SK-N-SH (cell line): Measurements from ENCODE around the gene GUK1. TPM values are rescaled to one million over a fixed set of nuclear protein-coding genes. Genes with fewer than 3 reads are reported as not detected.

ENCODE experiments used
- CTCF ChIA-PET: fragments of 300-600, 350-600 bp; formaldehyde crosslinking; extraction: SDS; loops from one replicate; lab custom pipeline; 2021; lab: Yijun Ruan, JAX
- POLR2A ChIA-PET: fragments of 350-600 bp; sonication (Branson Sonifier 250); formaldehyde crosslinking; extraction: SDS; loops from one replicate; lab custom pipeline; 2020; ENCODE audit warnings: antibody characterized with exemption, inconsistent platforms; lab: Yijun Ruan, JAX
- DNase-seq: peaks from one replicate; pipeline ENCODE4 v3.0.0; 2012
- H2AFZ ChIP-seq: fragments of 200-600 bp; sonication (generic); 2 replicates; pipeline ENCODE4 v1.8.1; 2016; ENCODE audit warnings: antibody characterized with exemption, mild to moderate bottlenecking, low read depth
- H3F3A ChIP-seq: fragments of 200-600 bp; sonication (generic); replicated peaks from 2 replicates; pipeline ENCODE3; 2016; ENCODE audit warnings: antibody characterized with exemption, mild to moderate bottlenecking; ENCODE audit not compliant: insufficient read depth
- H3K27ac ChIP-seq, 2 experiments: fragments of 200-500 bp in 1 of 2; fragments of 200-600 bp in 1 of 2; sonication (Bioruptor generic) in 1 of 2; sonication (generic), shearing (Covaris generic) in 1 of 2; 2 replicates each; pipeline versions ENCODE4 v1.5.1 to v1.6.1; 2014 to 2016; ENCODE audit warnings: low read depth in 2 of 2, inconsistent platforms in 1 of 2, low read length in 1 of 2, mild to moderate bottlenecking in 1 of 2, mixed read lengths in 1 of 2
- H3K27me3 ChIP-seq: fragments of 200-600 bp; sonication (generic), shearing (Covaris generic); 2 replicates; pipeline ENCODE4 v1.6.1; 2016; ENCODE audit warnings: mixed run types; ENCODE audit not compliant: insufficient read depth
- H3K36me3 ChIP-seq, 2 experiments: fragments of 200-500 bp in 1 of 2; fragments of 200-600 bp in 1 of 2; sonication (Bioruptor generic) in 1 of 2; sonication (generic) in 1 of 2; replicated peaks in 1 of 2; 2 replicates each; pipeline versions ENCODE3 to v1.5.1; 2014 to 2016; ENCODE audit warnings: low read length in 1 of 2, mild to moderate bottlenecking in 1 of 2; ENCODE audit not compliant: insufficient read depth in 2 of 2, control insufficient read depth in 1 of 2
- H3K4me1 ChIP-seq, 2 experiments: fragments of 200-500 bp in 1 of 2; fragments of 200-600 bp in 1 of 2; sonication (Bioruptor generic) in 1 of 2; sonication (generic), shearing (Covaris generic) in 1 of 2; 2 replicates each; pipeline versions ENCODE4 v1.5.1 to v1.6.1; 2014 to 2016; ENCODE audit warnings: low read depth in 1 of 2, low read length in 1 of 2, mixed run types in 1 of 2; ENCODE audit not compliant: insufficient read depth in 2 of 2, control insufficient read depth in 1 of 2
- H3K4me2 ChIP-seq: fragments of 200-600 bp; sonication (generic), shearing (Covaris generic); 2 replicates; pipeline ENCODE4 v1.6.1; 2017; ENCODE audit warnings: mixed run types
- H3K4me3 ChIP-seq, 2 experiments: fragments of 200-500 bp in 1 of 2; fragments of 200-600 bp in 1 of 2; sonication (Bioruptor generic) in 1 of 2; sonication (generic), shearing (Covaris generic) in 1 of 2; 2 replicates each; pipeline versions ENCODE4 v1.5.1 to v1.8.1; 2014 to 2016; ENCODE audit warnings: low read depth in 2 of 2, inconsistent platforms in 1 of 2, low read length in 1 of 2, mild to moderate bottlenecking in 1 of 2, mixed read lengths in 1 of 2, moderate library complexity in 1 of 2
- H3K79me2 ChIP-seq: fragments of 200-600 bp; sonication (generic); 2 replicates; pipeline ENCODE4 v1.8.1; 2017; ENCODE audit warnings: mild to moderate bottlenecking; ENCODE audit not compliant: insufficient read depth
- H3K9ac ChIP-seq: fragments of 200-600 bp; sonication (generic); 2 replicates; pipeline ENCODE4 v1.6.1; 2017; ENCODE audit warnings: mixed run types
- H3K9me2 ChIP-seq: fragments of 200-600 bp; sonication (generic); 2 replicates; pipeline ENCODE4 v1.6.1; 2017; ENCODE audit warnings: mixed run types
- H3K9me3 ChIP-seq: fragments of 200-600 bp; sonication (generic); 2 replicates; pipeline ENCODE4 v1.6.1; 2017; ENCODE audit warnings: mixed run types, mild to moderate bottlenecking, moderate library complexity
- H4K20me1 ChIP-seq: fragments of 200-600 bp; sonication (generic); 2 replicates; pipeline ENCODE4 v1.6.1; 2017; ENCODE audit warnings: mild to moderate bottlenecking, mixed run types; ENCODE audit not compliant: insufficient read depth
- CHD2 ChIP-seq: fragments of 150-350 bp; IDR thresholded peaks from 2 replicates; pipeline ENCODE4 v1.6.1; 2018; ENCODE audit warnings: low read length; ENCODE audit not compliant: partially characterized antibody
- EP300 ChIP-seq, 2 experiments: IDR thresholded peaks; 2 replicates each; pipeline versions ENCODE4 v1.4.0 to v1.6.1; 2012; ENCODE audit warnings: borderline replicate concordance in 1 of 2, low read depth in 1 of 2, low read length in 1 of 2
- EZH2phosphoT487 ChIP-seq: fragments of 200-600 bp; sonication (generic); IDR thresholded peaks from 2 replicates; pipeline ENCODE4 v1.6.1; 2017; ENCODE audit warnings: low read depth, mixed run types, mild to moderate bottlenecking, antibody characterized with exemption, moderate library complexity, borderline replicate concordance
- FOSL2 ChIP-seq: IDR thresholded peaks from 2 replicates; pipeline ENCODE4 v1.4.0; 2012; ENCODE audit warnings: low read depth, mild to moderate bottlenecking, moderate library complexity, borderline replicate concordance
- FOXJ3 ChIP-seq: sonication (generic); formaldehyde crosslinking; IDR thresholded peaks from 2 replicates; pipeline ENCODE4 v1.5.1; 2020; ENCODE audit warnings: mild to moderate bottlenecking, missing genetic modification reagents
- FOXM1 ChIP-seq: IDR thresholded peaks from 2 replicates; pipeline ENCODE4 v1.4.0; 2012; ENCODE audit warnings: low read depth, mild to moderate bottlenecking
- GATA2 ChIP-seq: sonication (generic); formaldehyde crosslinking; IDR thresholded peaks from 2 replicates; pipeline ENCODE4 v1.5.0; 2020; ENCODE audit warnings: mild to moderate bottlenecking, missing genetic modification reagents
- JUND ChIP-seq: IDR thresholded peaks from 2 replicates; pipeline ENCODE4 v1.4.0; 2012
- MAX ChIP-seq: IDR thresholded peaks from 2 replicates; pipeline ENCODE4 v1.4.0; 2012; ENCODE audit warnings: low read depth
- MEF2A ChIP-seq: IDR thresholded peaks from 2 replicates; pipeline ENCODE4 v1.4.0; 2012; ENCODE audit warnings: low read depth, borderline replicate concordance
- NRF1 ChIP-seq: IDR thresholded peaks from 2 replicates; pipeline ENCODE4 v1.6.1; 2012; ENCODE audit warnings: low read depth, mild to moderate bottlenecking, low read length
- REST ChIP-seq: IDR thresholded peaks from 2 replicates; pipeline ENCODE4 v1.6.1; 2012; ENCODE audit warnings: mild to moderate bottlenecking, low read depth, low read length, moderate library complexity
- RFX5 ChIP-seq: IDR thresholded peaks from 2 replicates; pipeline ENCODE4 v1.6.1; 2012; ENCODE audit warnings: mild to moderate bottlenecking, improper control_type of control experiment, low read length
- RXRA ChIP-seq: IDR thresholded peaks from 2 replicates; pipeline ENCODE4 v1.4.0; 2012; ENCODE audit warnings: low read depth, mild to moderate bottlenecking, borderline replicate concordance
- SIN3A ChIP-seq: IDR thresholded peaks from 2 replicates; pipeline ENCODE4 v1.6.1; 2012; ENCODE audit warnings: low read depth, mild to moderate bottlenecking, low read length, moderate library complexity, borderline replicate concordance
- SMC3 ChIP-seq: IDR thresholded peaks from 2 replicates; pipeline ENCODE4 v1.6.1; 2012; ENCODE audit warnings: low read depth, low read length, improper control_type of control experiment
- TAF1 ChIP-seq: IDR thresholded peaks from 2 replicates; pipeline ENCODE4 v1.6.1; 2012; ENCODE audit warnings: low read depth, mild to moderate bottlenecking, low read length, moderate library complexity, borderline replicate concordance
- TCF12 ChIP-seq: IDR thresholded peaks from 2 replicates; pipeline ENCODE4 v1.4.0; 2012
- TEAD4 ChIP-seq: IDR thresholded peaks from 2 replicates; pipeline ENCODE4 v1.4.0; 2012; ENCODE audit warnings: mild to moderate bottlenecking, borderline replicate concordance; ENCODE audit not compliant: insufficient read depth
- USF1 ChIP-seq: IDR thresholded peaks from 2 replicates; pipeline ENCODE4 v1.4.0; 2012; ENCODE audit warnings: low read depth, borderline replicate concordance
- YY1 ChIP-seq: IDR thresholded peaks from 2 replicates; pipeline ENCODE4 v1.4.0; 2012; ENCODE audit warnings: low read depth, mild to moderate bottlenecking
- WGBS: methylation state at CpG from one replicate; pipeline ENCODE4 v1.1.6; 2017; ENCODE audit warnings: low lambda C conversion rate; 5-methylcytosine and 5-hydroxymethylcytosine counted together
- polyA plus RNA-seq, 3 experiments: library from polyadenylated mRNA; depleted of rRNA; stranded (reverse); fragments of >200 nt; gene quantifications; 2 replicates each; pipeline ENCODE4 v1.2.3, GENCODE V29; 2012
- TF ChIP-seq, protein P1 (sequence below): fragments of 200-600 bp; sonication (generic); IDR thresholded peaks from 2 replicates; pipeline ENCODE4 v1.6.1; 2017; ENCODE audit warnings: antibody characterized with exemption, mild to moderate bottlenecking, moderate library complexity
- TF ChIP-seq, protein P2 (sequence below): fragments of 150-350 bp; IDR thresholded peaks from 2 replicates; pipeline ENCODE4 v1.6.1; 2016; ENCODE audit warnings: mild to moderate bottlenecking, low read depth, low read length

The GUK1 gene
- polyA plus RNA-seq, 1 of the 3 experiments (the other 2 are of a cell fraction), result 742 TPM

DNA sequence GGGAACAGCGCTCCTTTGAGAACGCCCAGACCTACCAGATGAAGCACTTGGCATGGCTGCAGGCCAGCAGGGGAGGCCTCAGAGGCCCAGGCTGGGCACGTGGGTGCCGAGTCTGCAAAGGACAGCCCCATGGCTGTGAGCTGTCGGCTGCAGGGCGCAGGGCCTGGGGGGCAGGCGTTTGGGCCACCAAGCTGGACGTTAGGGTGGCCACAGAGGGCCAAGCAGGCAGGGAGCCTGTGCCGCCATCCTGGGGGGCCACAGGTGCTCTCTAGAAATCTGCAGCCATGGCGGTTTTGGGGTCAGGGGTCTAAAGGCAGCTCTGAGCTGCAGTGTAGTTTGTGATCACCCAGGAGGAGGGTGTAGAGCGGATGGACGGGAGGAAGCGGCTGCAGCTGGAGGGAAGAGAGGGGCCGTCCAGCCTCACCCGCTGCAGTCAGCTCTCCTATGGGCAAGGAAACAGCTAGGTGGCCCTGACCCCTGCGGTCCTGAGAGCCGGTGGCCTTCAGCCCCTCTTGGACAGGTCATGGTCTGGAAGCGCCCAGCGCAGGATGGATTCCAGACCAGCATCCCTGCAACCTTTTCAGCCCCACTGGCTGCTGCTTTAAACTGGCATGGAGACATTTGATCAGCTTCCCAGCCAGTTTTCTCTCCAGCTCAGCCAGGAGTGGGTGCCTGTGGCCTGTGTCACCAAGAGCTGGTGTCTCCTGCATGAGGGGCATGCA lies 36.5 kb downstream of the GUK1 start (continued):
- TF ChIP-seq, protein P1, sequence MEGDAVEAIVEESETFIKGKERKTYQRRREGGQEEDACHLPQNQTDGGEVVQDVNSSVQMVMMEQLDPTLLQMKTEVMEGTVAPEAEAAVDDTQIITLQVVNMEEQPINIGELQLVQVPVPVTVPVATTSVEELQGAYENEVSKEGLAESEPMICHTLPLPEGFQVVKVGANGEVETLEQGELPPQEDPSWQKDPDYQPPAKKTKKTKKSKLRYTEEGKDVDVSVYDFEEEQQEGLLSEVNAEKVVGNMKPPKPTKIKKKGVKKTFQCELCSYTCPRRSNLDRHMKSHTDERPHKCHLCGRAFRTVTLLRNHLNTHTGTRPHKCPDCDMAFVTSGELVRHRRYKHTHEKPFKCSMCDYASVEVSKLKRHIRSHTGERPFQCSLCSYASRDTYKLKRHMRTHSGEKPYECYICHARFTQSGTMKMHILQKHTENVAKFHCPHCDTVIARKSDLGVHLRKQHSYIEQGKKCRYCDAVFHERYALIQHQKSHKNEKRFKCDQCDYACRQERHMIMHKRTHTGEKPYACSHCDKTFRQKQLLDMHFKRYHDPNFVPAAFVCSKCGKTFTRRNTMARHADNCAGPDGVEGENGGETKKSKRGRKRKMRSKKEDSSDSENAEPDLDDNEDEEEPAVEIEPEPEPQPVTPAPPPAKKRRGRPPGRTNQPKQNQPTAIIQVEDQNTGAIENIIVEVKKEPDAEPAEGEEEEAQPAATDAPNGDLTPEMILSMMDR, result no peak
- TF ChIP-seq NRF1, result no peak
- TF ChIP-seq JUND, result no peak
- no peak for TF ChIP-seq YY1
- TF ChIP-seq SMC3, result no peak
- TF ChIP-seq SIN3A, result no peak
- no peak for TF ChIP-seq EZH2phosphoT487
- no peak for TF ChIP-seq TAF1
- TF ChIP-seq EP300 (IDR thresholded peaks at IDR 0.05; ENCODE audit: borderline replicate concordance in 1 of 2, low read depth in 1 of 2, low read length in 1 of 2), result no peak
- TF ChIP-seq FOXJ3 (CRISPR knock-in tag), result no peak
- no peak for TF ChIP-seq TEAD4
- no peak for TF ChIP-seq CHD2
- TF ChIP-seq RXRA, result no peak
- no peak for TF ChIP-seq USF1

DNA sequence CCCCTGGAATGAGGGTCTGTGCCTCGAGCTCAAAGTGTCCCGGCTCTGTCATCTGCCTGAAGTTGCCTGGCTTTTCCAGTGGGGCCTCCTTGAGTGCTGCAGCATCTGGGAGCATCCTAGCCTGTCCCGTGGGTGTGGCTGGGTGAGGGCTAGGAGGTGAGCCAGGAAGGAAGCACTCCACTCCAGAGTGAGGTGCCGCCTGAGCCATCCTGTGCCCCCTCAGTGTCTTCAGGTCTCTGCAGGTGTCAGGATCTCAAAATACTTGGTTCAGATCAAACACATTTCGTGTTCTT lies 37.0 kb downstream of the GUK1 start:
- POLR2A ChIA-PET, result interaction anchor here (0.6 kb wide), 1 partner anchor 230 kb away, joined by 3 read pairs; the partner anchor contains the start of gene TRIM11
- DNase-seq, result no peak
- TF ChIP-seq FOXM1 (no peak), MAX (no peak), FOSL2 (no peak), FOXJ3 (CRISPR knock-in tag) (no peak), USF1 (no peak), YY1 (no peak), GATA2 (CRISPR knock-in tag) (no peak), RFX5 (no peak), EZH2phosphoT487 (no peak), REST (no peak), TCF12 (no peak), MEF2A (no peak), NRF1 (no peak)
- TF ChIP-seq, protein P2, sequence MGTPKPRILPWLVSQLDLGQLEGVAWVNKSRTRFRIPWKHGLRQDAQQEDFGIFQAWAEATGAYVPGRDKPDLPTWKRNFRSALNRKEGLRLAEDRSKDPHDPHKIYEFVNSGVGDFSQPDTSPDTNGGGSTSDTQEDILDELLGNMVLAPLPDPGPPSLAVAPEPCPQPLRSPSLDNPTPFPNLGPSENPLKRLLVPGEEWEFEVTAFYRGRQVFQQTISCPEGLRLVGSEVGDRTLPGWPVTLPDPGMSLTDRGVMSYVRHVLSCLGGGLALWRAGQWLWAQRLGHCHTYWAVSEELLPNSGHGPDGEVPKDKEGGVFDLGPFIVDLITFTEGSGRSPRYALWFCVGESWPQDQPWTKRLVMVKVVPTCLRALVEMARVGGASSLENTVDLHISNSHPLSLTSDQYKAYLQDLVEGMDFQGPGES, result no peak

More for the DNA sequence above, 37.0 kb downstream of the GUK1 start:
- peaks cover 3% of the 10 kb centered on the region; the same call in 1 of the 2 replicates for H3K79me2 ChIP-seq
- peaks cover 0 to 2% of the 10 kb centered on the region in 2 experiments for H3K36me3 ChIP-seq
- no peaks in the 10 kb centered on the region for H3K9me2 ChIP-seq
- no peak overlapping the region for H3K4me2 ChIP-seq
- CTCF ChIA-PET, result interaction anchor here (1.4 to 9.1 kb wide), 2 partner anchors 11 to 172 kb away, joined by 3 to 54 read pairs; partner anchors contain the start of gene IBA57
- H3F3A ChIP-seq, result peaks cover 11% of the 10 kb centered on the region
- peaks cover 0 to 6% of the 10 kb centered on the region in 2 experiments; a peak in 1 of 4 replicates for H3K4me1 ChIP-seq
- no peaks in the 10 kb centered on the region for H4K20me1 ChIP-seq
- H3K27me3 ChIP-seq, result no peaks in the 10 kb centered on the region
- no peak overlapping the region for H3K9ac ChIP-seq
- WGBS, result 89% methylated on average over 3 of the region's 5 CpGs
- no peaks in the 10 kb centered on the region for H3K9me3 ChIP-seq
- no peak overlapping the region for H2AFZ ChIP-seq
- no peak overlapping the region for H3K4me3 ChIP-seq
- no peak overlapping the region for H3K27ac ChIP-seq
